Measurements from ENCODE around the gene P2RY11. TPM values are rescaled to one million over a fixed set of nuclear protein-coding genes. Genes with fewer than 3 reads are reported as not detected.

Gene P2RY11
- total RNA-seq, 1 experiment from 2014 or later = 20.7 TPM

DNA sequence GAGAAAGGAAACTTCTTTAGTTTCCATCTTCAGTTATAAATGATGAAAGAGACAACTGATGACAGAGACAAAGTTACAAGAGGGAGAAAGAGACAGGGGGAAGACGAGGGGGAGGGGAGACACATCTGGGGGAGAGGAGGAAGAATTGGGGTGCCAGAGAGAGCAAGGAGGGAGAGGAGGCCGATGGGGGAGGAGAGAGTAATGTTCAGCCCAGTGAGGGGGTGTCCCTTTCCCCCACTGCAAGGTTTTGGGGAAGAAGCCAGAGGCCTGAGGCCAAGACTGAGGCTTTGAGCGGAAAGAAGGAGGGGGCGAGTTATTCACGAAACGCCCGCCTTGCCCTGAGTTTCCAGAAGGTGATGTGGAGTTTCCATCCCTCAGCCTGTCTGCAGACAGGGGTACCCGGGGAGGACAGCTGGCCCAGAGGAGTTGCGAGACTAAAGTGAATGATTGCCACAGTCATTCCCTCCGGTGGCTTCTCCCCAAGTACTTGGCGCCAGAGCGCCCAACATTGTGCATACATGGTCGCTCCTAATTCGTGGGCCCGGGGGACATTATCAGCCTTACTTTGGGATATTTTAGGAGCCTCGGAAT, 5.9 kb upstream of the P2RY11 start:
- Mint-ChIP-seq H3K36me3 (ENCODE audit: insufficient read depth, unreplicated experiment) (peaks cover 40% of the 10 kb centered on the region), H3K27ac (ENCODE audit: unreplicated experiment) (peak overlapping the region; percentile 63), H3K4me1 (ENCODE audit: low read depth, unreplicated experiment) (peaks cover 15% of the 10 kb centered on the region), H3K9me3 (ENCODE audit: low read depth, unreplicated experiment) (no peaks in the 10 kb centered on the region), H3K27me3 (ENCODE audit: unreplicated experiment) (peaks cover 18% of the 10 kb centered on the region), H3K4me3 (ENCODE audit: low read depth, unreplicated experiment) (peak overlapping the region; percentile 84)
- no peak for DNase-seq
- intact Hi-C loops (cut with micrococcal nuclease; ENCODE audit: unreplicated experiment) = no loop called here
- CTCF ChIA-PET = interaction anchor here (0.8 to 1.4 kb wide), 2 partner anchors 9 to 146 kb away, joined by 3 to 4 read pairs; no protein-coding TSS in a partner anchor
- BruUV-seq (replicated peaks) = no TSS peak
- TF ChIP-seq CTCF (IDR thresholded peaks at IDR 0.05; ENCODE audit: unreplicated experiment) = no peak

- Mint-ChIP-seq H3K9me3 (ENCODE audit: low read depth, unreplicated experiment) (no peaks in the 10 kb centered on the region), H3K27ac (ENCODE audit: unreplicated experiment) (peak within 1 kb of the TSS; percentile 68), H3K4me3 (ENCODE audit: low read depth, unreplicated experiment) (peak within 1 kb of the TSS; percentile 84), H3K27me3 (ENCODE audit: unreplicated experiment) (peaks cover 14% of the 10 kb centered on the region), H3K36me3 (ENCODE audit: insufficient read depth, unreplicated experiment) (peaks cover 43% of the 10 kb centered on the region), H3K4me1 (ENCODE audit: low read depth, unreplicated experiment) (peaks cover 18% of the 10 kb centered on the region)
- CTCF ChIA-PET = interaction anchor here (0.8 to 1.4 kb wide), 2 partner anchors 10 to 145 kb away, joined by 3 to 4 read pairs; no protein-coding TSS in a partner anchor
- intact Hi-C loops (cut with micrococcal nuclease; ENCODE audit: unreplicated experiment) = no loop called here
- TF ChIP-seq CTCF (IDR thresholded peaks at IDR 0.05; ENCODE audit: unreplicated experiment) = no peak
- BruUV-seq (replicated peaks) = no TSS peak
- peak; percentile 94 for DNase-seq
Observed at GRCh38 chr19:10106100-10106936, 5.2 kb upstream of the P2RY11 start, which contains the start of gene PPAN. Gene PPAN, plus strand, starts transcription at chr19:10106362. Its CDS starts 33 bp downstream, at chr19:10106395.

GRCh38 chr19:10107254-10107653, 4.2 kb upstream of the P2RY11 start:
- Mint-ChIP-seq H3K4me1 (ENCODE audit: low read depth, unreplicated experiment) (peaks cover 18% of the 10 kb centered on the region), H3K9me3 (ENCODE audit: low read depth, unreplicated experiment) (no peaks in the 10 kb centered on the region), H3K36me3 (ENCODE audit: insufficient read depth, unreplicated experiment) (peaks cover 51% of the 10 kb centered on the region), H3K4me3 (ENCODE audit: low read depth, unreplicated experiment) (peak overlapping the region; percentile 84), H3K27ac (ENCODE audit: unreplicated experiment) (peak overlapping the region; percentile 68), H3K27me3 (ENCODE audit: unreplicated experiment) (peaks cover 14% of the 10 kb centered on the region)
- BruUV-seq (replicated peaks) = no TSS peak
- CTCF ChIA-PET = interaction anchor here (1.4 kb wide), 1 partner anchor 144 kb away, joined by 4 read pairs; no protein-coding TSS in a partner anchor
- DNase-seq = no peak
- no peak for TF ChIP-seq CTCF (IDR thresholded peaks at IDR 0.05; ENCODE audit: unreplicated experiment)
- intact Hi-C loops (cut with micrococcal nuclease; ENCODE audit: unreplicated experiment) = no loop called here

DNA sequence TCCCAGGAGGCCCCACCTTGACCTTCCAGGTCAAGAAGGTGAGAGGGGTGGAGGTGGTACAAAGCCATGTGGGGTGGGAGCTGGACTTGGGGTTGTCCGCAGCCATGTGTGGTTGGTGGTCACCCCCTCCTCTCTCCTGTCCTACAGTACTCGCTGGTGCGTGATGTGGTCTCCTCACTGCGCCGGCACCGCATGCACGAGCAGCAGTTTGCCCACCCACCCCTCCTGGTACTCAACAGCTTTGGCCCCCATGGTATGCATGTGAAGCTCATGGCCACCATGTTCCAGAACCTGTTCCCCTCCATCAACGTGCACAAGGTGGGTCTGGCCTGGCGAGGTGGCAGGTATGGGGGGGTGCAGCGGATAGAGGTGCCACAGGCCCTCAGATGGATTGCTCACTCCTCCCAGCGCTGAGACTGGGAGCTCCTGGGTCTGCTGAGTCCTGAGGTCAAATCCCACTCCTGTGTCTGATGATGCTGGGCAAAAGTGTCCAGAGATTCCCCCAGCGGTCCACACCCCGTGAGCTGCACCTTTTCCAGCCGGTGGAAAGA, 3.6 kb upstream of the P2RY11 start:
- Mint-ChIP-seq H3K9me3 (ENCODE audit: low read depth, unreplicated experiment) (no peaks in the 10 kb centered on the region), H3K4me3 (ENCODE audit: low read depth, unreplicated experiment) (peak overlapping the region; percentile 84), H3K27me3 (ENCODE audit: unreplicated experiment) (peaks cover 14% of the 10 kb centered on the region), H3K4me1 (ENCODE audit: low read depth, unreplicated experiment) (peaks cover 18% of the 10 kb centered on the region), H3K36me3 (ENCODE audit: insufficient read depth, unreplicated experiment) (peaks cover 58% of the 10 kb centered on the region), H3K27ac (ENCODE audit: unreplicated experiment) (no peak overlapping the region)
- CTCF ChIA-PET = no interaction called here
- no peak for TF ChIP-seq CTCF (IDR thresholded peaks at IDR 0.05; ENCODE audit: unreplicated experiment)
- intact Hi-C loops (cut with micrococcal nuclease; ENCODE audit: unreplicated experiment) = no loop called here
- no peak for DNase-seq
- BruUV-seq (replicated peaks) = no TSS peak

Measured in Calu3 (cell line).